DMS153 (cell line): ENCODE measurements around the gene NADSYN1.

ENCODE experiments used
- DNase-seq: peaks from one replicate; lab custom pipeline; 2025; lab: John Stamatoyannopoulos, UW

The NADSYN1 gene

GRCh38 chr11:71451596-71452198 lies 1.3 kb upstream of the NADSYN1 start:
- peak; percentile 24 for DNase-seq

DNA sequence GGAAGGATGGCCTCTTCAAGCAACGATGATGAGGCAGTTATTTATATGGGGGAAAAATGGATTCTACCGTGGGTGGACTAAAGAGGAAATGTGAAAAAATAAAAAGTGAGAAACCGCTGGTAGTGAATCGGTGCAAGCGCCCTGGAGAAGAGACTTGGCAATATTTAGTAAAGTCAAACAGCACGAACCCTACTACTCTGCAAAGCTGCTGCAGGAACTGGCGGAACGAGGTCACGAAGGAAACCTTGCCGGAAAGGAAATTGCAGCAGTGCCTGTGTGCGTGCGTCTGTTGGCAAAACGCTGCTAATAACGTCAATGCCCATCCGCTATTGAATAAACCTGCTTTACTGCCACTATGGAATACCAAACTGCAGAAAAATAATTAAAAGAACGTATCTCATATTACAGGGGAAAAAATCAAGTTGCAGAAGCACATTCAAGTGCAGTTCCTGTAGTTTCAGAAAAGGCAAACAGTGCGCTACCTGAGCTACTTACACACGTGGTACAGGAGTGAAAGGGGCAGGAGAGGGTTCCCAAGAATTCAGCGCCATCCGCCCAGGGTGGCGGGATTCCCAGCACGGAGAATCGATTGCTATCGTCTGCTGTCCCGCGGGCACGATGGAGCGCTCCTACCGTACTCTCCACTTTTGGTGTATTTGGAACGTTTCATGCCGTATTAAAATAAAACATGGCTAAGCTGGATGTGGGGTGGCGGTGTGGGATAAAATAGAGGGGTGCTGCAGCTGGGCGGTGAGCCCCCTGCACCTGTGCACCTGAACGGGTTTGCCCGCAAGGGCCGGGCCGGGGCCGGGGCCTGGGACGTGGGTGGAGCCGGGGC lies 585 bp upstream of the NADSYN1 start:
- peak; percentile 16 for DNase-seq

- no peak for DNase-seq
Observed at GRCh38 chr11:71453918-71454304, 908 bp downstream of the NADSYN1 start.

- peak; percentile 4 for DNase-seq
Observed at GRCh38 chr11:71454470-71455113, 1.6 kb downstream of the NADSYN1 start.

DNA sequence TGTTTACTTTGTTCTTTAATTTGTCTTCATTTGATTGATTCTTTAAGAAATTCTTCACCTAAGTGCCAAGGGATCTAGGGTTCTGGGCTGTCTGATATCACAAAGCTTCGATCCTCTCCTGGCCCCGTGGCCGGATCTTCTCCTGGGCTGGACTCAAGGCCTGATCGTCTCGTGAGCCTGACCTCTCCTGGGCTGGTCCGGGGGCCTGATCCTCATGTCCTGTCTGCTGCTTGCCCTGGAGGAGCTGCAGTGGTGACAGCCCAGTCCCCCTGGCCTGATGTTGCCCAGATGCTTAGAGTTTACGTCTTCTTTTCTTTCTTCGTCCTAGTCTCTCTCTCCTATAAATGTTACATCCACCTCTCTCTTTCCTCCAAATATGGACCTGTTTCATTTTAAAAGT lies 3.3 kb downstream of the NADSYN1 start:
- DNase-seq = no peak

DNA sequence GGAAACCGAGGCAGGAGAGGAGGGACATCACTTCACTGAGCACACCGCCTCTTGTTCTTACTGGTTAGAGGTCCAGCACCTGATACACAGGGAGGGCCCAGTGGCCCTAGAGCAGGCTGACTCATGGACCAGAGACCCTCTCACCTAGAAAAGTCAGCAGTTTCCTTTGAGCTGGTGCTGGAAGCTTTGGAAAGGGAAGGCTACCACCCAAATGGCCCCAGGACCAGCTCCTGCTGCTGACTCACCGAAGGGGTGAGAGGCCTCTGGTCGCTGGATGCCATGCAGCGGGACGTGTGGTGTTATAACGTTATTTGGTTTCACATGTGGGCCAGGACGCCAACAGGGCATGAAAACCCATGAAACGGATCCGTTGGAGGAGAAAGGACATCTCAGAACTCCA lies 3.8 kb downstream of the NADSYN1 start:
- DNase-seq = no peak

GRCh38 chr11:71458146-71459070 lies 5.4 kb downstream of the NADSYN1 start:
- no peak for DNase-seq

- DNase-seq = no peak
Observed at GRCh38 chr11:71459076-71459766, 6.2 kb downstream of the NADSYN1 start.

DNA sequence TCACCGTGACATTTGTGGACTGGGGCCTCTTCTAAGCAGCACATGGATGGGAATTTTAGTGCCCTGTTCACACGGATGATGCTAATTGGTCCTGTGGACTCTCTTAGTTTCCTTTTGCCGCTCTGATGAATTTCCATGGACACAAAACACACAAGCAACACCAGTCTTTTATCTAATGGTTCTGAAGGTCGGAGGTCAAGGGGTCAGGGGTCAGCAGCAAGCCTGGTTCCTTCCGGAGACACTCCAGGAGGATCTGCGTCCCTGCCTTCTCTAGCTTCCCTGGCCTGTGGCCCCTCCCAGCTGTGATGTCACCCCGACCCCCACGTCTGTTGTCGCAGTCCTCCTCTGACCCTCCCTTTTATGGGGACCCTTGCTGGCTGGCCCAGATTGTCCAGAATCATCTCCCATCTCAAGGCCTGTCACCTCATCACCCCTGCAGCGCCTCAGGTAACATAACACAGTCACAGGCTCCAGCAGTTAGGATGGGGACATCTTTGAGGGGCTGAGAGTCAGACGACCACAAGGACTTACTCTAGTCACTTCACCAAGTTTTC lies 6.8 kb downstream of the NADSYN1 start:
- no peak for DNase-seq

DNA sequence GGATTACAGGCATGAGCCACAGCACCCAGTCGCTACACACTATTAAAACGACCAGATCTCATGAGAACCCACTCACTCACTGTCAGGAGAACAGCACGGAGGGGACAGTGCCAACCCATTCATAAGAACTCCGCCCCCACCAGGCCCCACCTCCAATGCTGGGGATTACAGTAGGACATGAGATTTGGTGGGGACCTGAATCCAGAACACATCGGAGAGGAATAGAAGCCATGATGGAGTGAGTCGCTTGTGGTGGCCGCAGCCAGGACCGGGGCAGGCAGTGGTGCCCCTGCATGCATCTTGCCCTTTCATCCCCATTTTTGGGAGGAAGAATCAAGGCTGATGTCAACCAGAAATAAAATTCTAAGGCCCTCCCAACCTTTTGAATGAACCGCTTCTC lies 8.7 kb downstream of the NADSYN1 start:
- no peak for DNase-seq

DNA sequence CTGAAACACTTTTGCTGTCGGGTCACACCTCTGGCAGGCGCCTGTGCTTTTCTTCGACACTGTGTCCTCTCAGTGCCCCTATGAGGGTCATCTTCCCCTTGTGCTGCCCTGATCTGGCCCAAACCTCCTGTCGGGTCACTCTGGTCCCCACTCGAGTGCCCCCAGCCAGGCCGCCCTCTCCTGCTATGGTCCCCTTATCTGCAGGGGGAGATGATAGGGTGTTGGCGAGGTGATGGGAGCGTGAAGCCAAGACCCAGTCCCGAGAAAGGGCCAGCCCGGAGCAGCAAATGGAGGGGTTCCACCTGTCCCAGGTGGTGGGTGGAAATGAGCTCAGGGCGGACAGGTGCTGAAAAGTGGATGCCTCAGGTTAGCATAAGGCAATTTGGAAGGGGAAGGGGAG lies 9.7 kb downstream of the NADSYN1 start:
- DNase-seq = no peak

DNA sequence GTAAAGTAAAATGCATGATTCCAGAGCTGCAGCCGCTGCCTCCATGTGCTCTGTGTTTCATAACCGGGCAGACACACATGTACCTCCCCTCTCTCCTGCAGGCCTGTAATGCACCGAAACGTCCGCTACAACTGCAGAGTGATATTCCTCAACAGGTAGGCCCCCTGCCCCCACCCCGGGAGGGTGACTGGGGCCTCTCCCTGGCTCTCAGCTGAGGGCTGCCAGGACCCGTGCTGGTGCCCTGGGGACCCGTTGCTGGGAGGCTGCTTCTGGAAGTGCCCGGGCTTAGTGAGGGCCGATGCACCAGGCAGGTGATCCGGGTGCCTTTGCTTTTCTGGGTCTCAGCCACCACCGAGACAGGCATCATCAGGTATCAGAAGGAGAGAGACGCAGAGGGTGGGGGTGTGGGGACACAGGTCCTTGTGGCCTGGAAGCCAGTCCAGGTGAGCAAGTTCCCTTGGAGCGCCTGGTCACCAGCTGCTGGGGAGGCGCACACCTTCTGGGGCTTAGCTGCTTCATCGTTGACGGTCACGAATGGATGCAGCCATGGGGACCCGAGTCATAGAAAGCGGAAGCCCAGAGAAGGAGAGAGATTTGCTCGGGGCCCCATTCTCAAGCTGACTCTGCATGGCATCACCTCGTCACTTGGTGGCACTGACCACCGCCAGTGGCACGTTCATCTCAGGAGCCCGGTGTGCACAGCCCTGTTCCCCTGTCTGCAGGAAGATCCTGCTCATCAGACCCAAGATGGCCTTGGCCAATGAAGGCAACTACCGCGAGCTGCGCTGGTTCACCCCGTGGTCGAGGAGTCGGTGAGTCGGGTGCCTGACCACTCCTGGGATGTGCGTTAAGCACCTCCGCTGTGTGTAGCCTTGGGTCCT lies 10.6 kb downstream of the NADSYN1 start:
- no peak for DNase-seq

DNA sequence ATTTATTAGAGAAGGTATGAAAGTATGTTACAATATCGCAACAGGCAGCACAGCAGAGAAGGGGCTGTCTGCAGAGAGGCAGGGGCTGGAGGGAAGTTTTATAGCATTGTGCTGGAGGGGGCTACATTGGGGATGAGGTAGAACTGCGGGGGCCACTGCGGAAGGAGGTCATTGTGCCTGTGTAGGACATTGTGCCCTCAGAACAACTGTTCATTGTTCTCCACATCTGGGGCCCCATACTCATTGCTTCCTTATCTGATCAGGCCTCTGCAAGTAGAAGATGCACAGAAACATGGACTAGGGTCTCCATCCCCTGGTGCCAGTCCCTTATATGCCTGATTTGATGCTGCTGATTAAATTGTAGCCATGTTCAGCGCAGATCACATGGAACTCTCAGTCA lies 12.1 kb downstream of the NADSYN1 start:
- no peak for DNase-seq

DNA sequence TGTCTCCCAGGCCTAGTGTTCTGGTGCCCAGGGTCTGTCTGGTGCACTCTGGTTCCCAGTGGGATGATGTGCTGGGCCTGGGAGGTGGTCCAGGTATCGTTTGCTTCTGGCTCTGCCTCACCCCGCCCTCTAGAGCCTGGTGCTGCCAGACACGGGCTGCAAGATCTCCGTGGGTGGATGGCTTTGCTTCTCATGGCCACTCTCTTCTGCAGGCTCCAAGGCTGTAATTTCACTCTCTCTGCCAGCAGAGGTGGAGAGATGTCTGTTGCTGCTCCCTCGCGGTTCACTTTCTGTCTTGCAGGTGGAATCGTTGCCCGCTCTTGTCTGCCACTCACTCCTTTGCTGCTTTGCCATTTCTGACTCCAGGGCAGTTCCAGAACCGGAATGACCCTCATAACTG lies 13.4 kb downstream of the NADSYN1 start:
- DNase-seq = no peak

GRCh38 chr11:71467164-71467563 lies 14.2 kb downstream of the NADSYN1 start:
- no peak for DNase-seq

GRCh38 chr11:71470946-71471345 lies 17.9 kb downstream of the NADSYN1 start:
- DNase-seq = no peak

DNA sequence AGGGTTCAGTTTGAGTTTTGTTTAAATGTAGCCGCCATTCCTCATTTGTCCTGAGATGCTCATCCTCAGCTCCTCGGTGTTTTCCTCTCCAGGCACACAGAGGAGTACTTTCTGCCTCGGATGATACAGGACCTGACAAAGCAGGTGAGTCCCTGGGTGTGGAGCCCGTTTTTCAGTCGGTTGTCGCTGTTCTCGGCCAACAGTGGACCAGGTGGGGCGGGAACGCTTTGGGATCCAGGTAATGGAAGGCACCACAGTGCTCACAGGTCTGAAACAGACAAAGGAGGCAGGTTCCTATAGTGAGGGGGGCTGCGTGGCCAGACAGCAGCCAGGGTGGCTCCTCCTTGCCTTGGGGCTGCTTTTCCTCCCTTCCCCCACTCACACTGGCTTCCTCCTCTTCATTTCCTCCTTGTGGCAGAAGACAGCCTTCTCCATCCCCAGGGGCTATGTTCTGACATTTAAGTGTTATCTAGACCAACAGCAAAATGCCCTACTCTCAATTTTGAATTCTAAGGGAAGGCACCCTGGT lies 19.4 kb downstream of the NADSYN1 start:
- DNase-seq = no peak

GRCh38 chr11:71472941-71473792 lies 20.2 kb downstream of the NADSYN1 start:
- DNase-seq = no peak

DNA sequence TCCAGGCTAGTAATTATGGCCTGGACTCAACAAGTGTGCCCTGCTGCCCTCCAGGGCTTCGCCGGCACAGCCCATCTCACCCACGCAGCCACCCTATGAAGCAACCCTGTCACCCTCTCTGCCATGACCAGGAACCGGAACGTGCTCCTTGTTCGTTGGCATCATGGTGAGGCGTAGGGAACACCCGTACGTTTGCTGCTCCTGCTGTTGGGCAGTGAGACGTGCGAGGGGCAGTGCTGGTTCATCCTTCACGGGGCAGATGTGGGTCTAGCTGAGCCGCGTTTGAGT lies 20.7 kb downstream of the NADSYN1 start:
- DNase-seq = no peak
